Central memory CD8-positive, alpha-beta T cell (primary cell): ENCODE results near the gene NID2.

Experiments used
- ATAC-seq: fragments of 150-1000 bp; cut with Tn5 transposase; replicated peaks from 2 replicates; pipeline ENCODE4 v1.10.0; 2022; ENCODE audit warnings: mild to moderate bottlenecking, moderate FRiP score, moderate number of reproducible peaks; ENCODE audit not compliant: poor library complexity, severe bottlenecking; ENCODE audit errors: extremely low read depth
- DNase-seq, 2 donors: peaks; one replicate each; pipeline ENCODE4 v3.0.0; 2021; ENCODE audit warnings: low spot score in 2 of 2
- H3K27ac Mint-ChIP-seq: one replicate; pipeline ENCODE4 v1.8.0; 2022; ENCODE audit warnings: low read depth, mild to moderate bottlenecking, moderate library complexity, mixed read lengths
- H3K27me3 Mint-ChIP-seq: one replicate; pipeline ENCODE4 v1.8.0; 2022; ENCODE audit warnings: mixed read lengths
- H3K36me3 Mint-ChIP-seq: one replicate; pipeline ENCODE4 v1.8.0; 2022; ENCODE audit warnings: mild to moderate bottlenecking, moderate library complexity, mixed read lengths; ENCODE audit not compliant: insufficient read depth
- H3K4me1 Mint-ChIP-seq: one replicate; pipeline ENCODE4 v1.8.0; 2022; ENCODE audit warnings: mixed read lengths
- H3K4me3 Mint-ChIP-seq: one replicate; pipeline ENCODE4 v1.8.0; 2022; ENCODE audit warnings: mild to moderate bottlenecking, moderate library complexity, mixed read lengths
- H3K9me3 Mint-ChIP-seq: one replicate; pipeline ENCODE4 v1.8.0; 2022; ENCODE audit warnings: mixed read lengths

The NID2 gene

GRCh38 chr14:52044791-52045522, 23.9 kb downstream of the NID2 start:
- ATAC-seq = no peak
- no peak overlapping the region for H3K27ac Mint-ChIP-seq

GRCh38 chr14:52043690-52044089, 25.2 kb downstream of the NID2 start:
- no peak for DNase-seq
- no peak overlapping the region for H3K4me3 Mint-ChIP-seq
- H3K27me3 Mint-ChIP-seq = peaks cover 3% of the 10 kb centered on the region
- ATAC-seq = no peak
- no peaks in the 10 kb centered on the region for H3K9me3 Mint-ChIP-seq
- no peaks in the 10 kb centered on the region for H3K36me3 Mint-ChIP-seq
- H3K27ac Mint-ChIP-seq = no peak overlapping the region
- peaks cover 6% of the 10 kb centered on the region for H3K4me1 Mint-ChIP-seq

More at GRCh38 chr14:52044791-52045522, 23.9 kb downstream of the NID2 start:
- Mint-ChIP-seq H3K27me3 (no peaks in the 10 kb centered on the region), H3K36me3 (no peaks in the 10 kb centered on the region), H3K4me3 (no peak overlapping the region), H3K4me1 (peaks cover 6% of the 10 kb centered on the region), H3K9me3 (no peaks in the 10 kb centered on the region)
- DNase-seq = no peak

- peaks cover 11% of the 10 kb centered on the region for H3K27me3 Mint-ChIP-seq
- H3K4me3 Mint-ChIP-seq = no peak overlapping the region
- DNase-seq (no peak), ATAC-seq (no peak)
- no peaks in the 10 kb centered on the region for H3K9me3 Mint-ChIP-seq
- H3K4me1 Mint-ChIP-seq = peaks cover 6% of the 10 kb centered on the region
- H3K27ac Mint-ChIP-seq = no peak overlapping the region
- no peaks in the 10 kb centered on the region for H3K36me3 Mint-ChIP-seq
Measured at GRCh38 chr14:52042371-52043289, 26.2 kb downstream of the NID2 start.

DNA sequence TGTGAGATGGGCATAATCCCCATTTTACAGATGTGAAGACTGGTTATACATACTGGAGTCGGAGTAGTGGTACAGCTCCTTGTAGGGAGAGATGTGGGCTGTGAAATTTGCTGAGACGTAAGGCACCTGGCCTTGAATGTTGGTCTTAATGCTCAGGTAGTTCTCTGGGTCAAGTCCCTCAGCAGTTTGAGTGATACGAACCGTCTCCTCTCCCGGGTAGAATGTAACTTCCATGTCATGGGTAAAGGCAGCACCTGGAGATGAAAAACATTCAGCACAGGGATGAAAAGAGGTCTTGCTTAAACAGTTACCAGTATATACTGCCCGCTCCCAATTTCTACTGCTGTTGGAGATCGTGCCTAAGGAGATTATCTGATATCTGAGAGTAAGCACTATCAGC, 28.3 kb downstream of the NID2 start:
- DNase-seq (no peak), ATAC-seq (no peak)
- Mint-ChIP-seq H3K27me3 (peaks cover 22% of the 10 kb centered on the region), H3K9me3 (peaks cover 9% of the 10 kb centered on the region), H3K36me3 (no peaks in the 10 kb centered on the region), H3K4me3 (no peak overlapping the region), H3K27ac (no peak overlapping the region), H3K4me1 (peaks cover 6% of the 10 kb centered on the region)

DNA sequence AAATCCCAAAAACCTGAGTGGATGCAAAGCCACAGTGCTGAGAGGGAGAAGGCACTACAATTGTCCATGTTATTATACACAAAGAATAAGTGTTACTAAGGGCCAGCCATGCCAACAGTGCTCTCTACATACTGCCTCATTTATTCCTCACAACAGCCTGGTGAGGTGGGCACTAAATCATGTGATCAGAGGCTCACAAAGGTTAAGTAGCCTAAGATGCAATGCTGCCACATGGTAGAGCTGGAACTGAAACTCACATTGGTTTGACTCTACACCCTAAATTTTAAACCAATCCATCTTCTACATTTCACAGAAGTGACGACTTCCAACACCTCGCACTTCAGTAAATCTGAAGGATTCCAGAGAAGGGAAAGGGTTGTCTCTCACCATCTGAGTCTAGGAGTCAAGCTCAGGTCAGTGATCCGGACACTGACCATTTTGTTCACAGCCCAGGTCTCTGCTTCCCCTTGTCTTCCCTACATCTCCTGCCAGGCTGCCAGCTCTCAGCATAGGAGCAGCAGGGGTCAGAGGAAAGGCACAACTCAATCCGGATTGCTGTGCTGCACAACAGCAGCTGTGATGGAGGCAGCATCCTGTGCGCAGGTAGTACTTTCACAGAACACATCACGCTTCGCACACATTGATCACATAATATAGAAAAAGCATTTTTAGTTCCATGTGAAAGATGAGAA, 29.6 kb downstream of the NID2 start:
- H3K9me3 Mint-ChIP-seq = peaks cover 9% of the 10 kb centered on the region
- peaks cover 6% of the 10 kb centered on the region for H3K4me1 Mint-ChIP-seq
- ATAC-seq (no peak), DNase-seq (no peak)
- H3K27me3 Mint-ChIP-seq = peaks cover 22% of the 10 kb centered on the region
- no peaks in the 10 kb centered on the region for H3K36me3 Mint-ChIP-seq
- H3K27ac Mint-ChIP-seq = no peak overlapping the region
- no peak overlapping the region for H3K4me3 Mint-ChIP-seq

GRCh38 chr14:52033101-52033642, 35.7 kb downstream of the NID2 start:
- H3K36me3 Mint-ChIP-seq = no peaks in the 10 kb centered on the region

GRCh38 chr14:52032204-52032801, 36.6 kb downstream of the NID2 start:
- DNase-seq (no peak), ATAC-seq (no peak)
- Mint-ChIP-seq H3K36me3 (peaks cover 1% of the 10 kb centered on the region), H3K27me3 (peaks cover 11% of the 10 kb centered on the region), H3K9me3 (peaks cover 9% of the 10 kb centered on the region), H3K4me1 (no peaks in the 10 kb centered on the region), H3K4me3 (no peak overlapping the region), H3K27ac (no peak overlapping the region)

More at GRCh38 chr14:52033101-52033642, 35.7 kb downstream of the NID2 start:
- Mint-ChIP-seq H3K9me3 (peaks cover 9% of the 10 kb centered on the region), H3K27me3 (peaks cover 14% of the 10 kb centered on the region), H3K4me1 (no peaks in the 10 kb centered on the region), H3K27ac (no peak overlapping the region), H3K4me3 (no peak overlapping the region)
- no peak for ATAC-seq
- no peak for DNase-seq

- no peak for ATAC-seq
- peaks cover 9% of the 10 kb centered on the region for H3K9me3 Mint-ChIP-seq
- no peak for DNase-seq
- H3K4me3 Mint-ChIP-seq = no peak overlapping the region
- H3K27ac Mint-ChIP-seq = no peak overlapping the region
- H3K27me3 Mint-ChIP-seq = peaks cover 8% of the 10 kb centered on the region
- no peaks in the 10 kb centered on the region for H3K4me1 Mint-ChIP-seq
- peaks cover 1% of the 10 kb centered on the region for H3K36me3 Mint-ChIP-seq
Measured at GRCh38 chr14:52031781-52032180, 37.1 kb downstream of the NID2 start.

- peaks cover 1% of the 10 kb centered on the region for H3K36me3 Mint-ChIP-seq
- H3K27ac Mint-ChIP-seq = no peak overlapping the region
- H3K4me1 Mint-ChIP-seq = no peaks in the 10 kb centered on the region
- no peak overlapping the region for H3K4me3 Mint-ChIP-seq
- ATAC-seq (no peak), DNase-seq (no peak)
- no peaks in the 10 kb centered on the region for H3K27me3 Mint-ChIP-seq
- H3K9me3 Mint-ChIP-seq = no peaks in the 10 kb centered on the region
Measured at GRCh38 chr14:52029881-52030280, 39.0 kb downstream of the NID2 start.

DNA sequence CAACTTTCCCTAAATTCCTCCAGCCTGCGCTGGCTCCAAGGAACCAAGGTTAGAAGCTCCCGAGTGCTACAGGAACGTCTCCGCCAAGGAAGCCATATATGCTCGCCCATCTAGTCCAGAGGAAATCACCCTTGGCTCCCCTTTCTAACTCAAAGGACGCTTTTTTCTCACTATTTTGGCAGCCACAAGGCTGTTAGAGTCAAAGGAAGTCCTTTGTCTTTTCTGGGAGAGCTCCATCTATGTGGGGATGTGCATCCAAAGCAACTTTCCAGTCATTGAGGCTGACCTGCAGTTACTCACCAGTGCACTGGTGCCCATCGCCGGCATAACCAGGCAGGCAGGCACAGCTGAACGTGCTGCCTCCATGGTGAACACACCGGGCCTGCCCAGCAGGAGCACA, 42.0 kb downstream of the NID2 start:
- DNase-seq (no peak), ATAC-seq (no peak)
- no peaks in the 10 kb centered on the region for H3K4me1 Mint-ChIP-seq
- no peaks in the 10 kb centered on the region for H3K27me3 Mint-ChIP-seq
- H3K4me3 Mint-ChIP-seq = no peak overlapping the region
- no peak overlapping the region for H3K27ac Mint-ChIP-seq
- H3K9me3 Mint-ChIP-seq = no peaks in the 10 kb centered on the region
- peaks cover 1% of the 10 kb centered on the region for H3K36me3 Mint-ChIP-seq

DNA sequence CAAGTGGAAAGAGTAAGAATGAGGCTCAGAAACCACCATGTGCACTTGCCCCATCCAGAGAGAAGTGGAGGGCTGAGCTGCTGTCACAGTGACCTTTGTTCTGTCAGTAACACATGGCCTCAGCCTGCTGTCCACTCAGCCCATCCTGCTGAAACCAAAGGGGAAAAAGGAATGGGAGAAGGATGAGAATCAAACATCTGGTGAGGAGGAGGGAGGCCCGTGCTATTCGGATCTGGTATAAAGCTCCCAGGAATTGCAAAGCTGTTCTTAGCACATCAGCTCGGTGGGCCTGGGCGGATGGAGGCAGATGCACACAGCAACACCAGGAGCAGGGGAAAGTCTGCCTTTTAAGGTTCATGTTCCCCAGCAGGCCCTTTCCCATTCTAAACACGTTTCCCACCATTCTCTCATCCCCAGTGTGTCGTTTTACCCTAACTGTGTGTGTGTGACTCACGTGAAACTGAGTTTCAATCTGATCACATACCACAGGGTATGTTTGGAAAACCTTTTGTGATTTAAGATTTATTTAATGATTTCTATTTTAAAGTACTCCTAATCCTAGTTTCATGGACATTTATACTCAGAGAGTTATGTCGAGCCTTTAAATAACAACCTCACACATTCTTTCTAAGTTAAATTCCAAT, 42.7 kb downstream of the NID2 start:
- peaks cover 1% of the 10 kb centered on the region for H3K36me3 Mint-ChIP-seq
- no peak overlapping the region for H3K27ac Mint-ChIP-seq
- no peak for DNase-seq
- no peak overlapping the region for H3K4me3 Mint-ChIP-seq
- H3K4me1 Mint-ChIP-seq = peaks cover 1% of the 10 kb centered on the region
- H3K9me3 Mint-ChIP-seq = no peaks in the 10 kb centered on the region
- no peak for ATAC-seq
- H3K27me3 Mint-ChIP-seq = no peaks in the 10 kb centered on the region

- DNase-seq (no peak), ATAC-seq (no peak)
- H3K9me3 Mint-ChIP-seq = no peaks in the 10 kb centered on the region
- peaks cover 1% of the 10 kb centered on the region for H3K36me3 Mint-ChIP-seq
- H3K4me3 Mint-ChIP-seq = no peak overlapping the region
- no peak overlapping the region for H3K27ac Mint-ChIP-seq
- no peaks in the 10 kb centered on the region for H3K27me3 Mint-ChIP-seq
- H3K4me1 Mint-ChIP-seq = peaks cover 6% of the 10 kb centered on the region
Measured at GRCh38 chr14:52025310-52025709, 43.5 kb downstream of the NID2 start.
